IPS-15b (cell line): Measurements from ENCODE around the gene MICAL2.

Experiments
- H3K27me3 ChIP-seq: one replicate; pipeline ENCODE4 v1.6.1; 2013; ENCODE audit warnings: low read length; ENCODE audit not compliant: control insufficient read depth, insufficient read depth
- H3K36me3 ChIP-seq: one replicate; pipeline ENCODE4 v1.6.1; 2013; ENCODE audit warnings: low read length; ENCODE audit not compliant: control insufficient read depth, insufficient read depth
- H3K4me1 ChIP-seq: one replicate; pipeline ENCODE4 v1.6.1; 2013; ENCODE audit warnings: mild to moderate bottlenecking, low read length; ENCODE audit not compliant: control insufficient read depth, insufficient read depth
- H3K4me3 ChIP-seq: one replicate; pipeline ENCODE4 v1.5.1; 2013; ENCODE audit warnings: low read depth, low read length
- H3K9ac ChIP-seq: one replicate; pipeline ENCODE4 v1.6.1; 2013; ENCODE audit warnings: low read depth, mild to moderate bottlenecking, low read length
- H3K9me3 ChIP-seq: one replicate; pipeline ENCODE4 v1.6.1; 2013; ENCODE audit warnings: mild to moderate bottlenecking, low read length; ENCODE audit not compliant: control insufficient read depth, insufficient read depth

MICAL2 gene

DNA sequence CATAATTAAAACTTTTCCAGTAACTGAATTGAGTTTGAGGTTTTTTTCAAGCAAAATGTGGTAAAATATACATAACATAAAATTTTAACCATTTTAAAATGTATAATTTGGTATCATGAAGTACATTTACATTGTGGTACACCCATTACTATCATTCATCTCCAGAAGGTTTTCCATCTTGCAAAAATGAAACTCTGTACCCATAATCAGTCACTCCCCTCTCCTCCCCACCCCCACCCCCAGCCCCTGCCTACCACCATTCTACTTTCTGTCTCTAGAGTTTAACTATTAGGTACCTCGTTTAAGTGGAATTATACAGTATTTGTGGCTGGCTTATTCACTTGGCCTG, 63.7 kb downstream of the MICAL2 start:
- Histone ChIP-seq H3K4me3 (no peak overlapping the region), H3K4me1 (peaks cover 2% of the 10 kb centered on the region), H3K27me3 (no peaks in the 10 kb centered on the region), H3K9me3 (no peaks in the 10 kb centered on the region), H3K9ac (no peak overlapping the region), H3K36me3 (no peaks in the 10 kb centered on the region)

DNA sequence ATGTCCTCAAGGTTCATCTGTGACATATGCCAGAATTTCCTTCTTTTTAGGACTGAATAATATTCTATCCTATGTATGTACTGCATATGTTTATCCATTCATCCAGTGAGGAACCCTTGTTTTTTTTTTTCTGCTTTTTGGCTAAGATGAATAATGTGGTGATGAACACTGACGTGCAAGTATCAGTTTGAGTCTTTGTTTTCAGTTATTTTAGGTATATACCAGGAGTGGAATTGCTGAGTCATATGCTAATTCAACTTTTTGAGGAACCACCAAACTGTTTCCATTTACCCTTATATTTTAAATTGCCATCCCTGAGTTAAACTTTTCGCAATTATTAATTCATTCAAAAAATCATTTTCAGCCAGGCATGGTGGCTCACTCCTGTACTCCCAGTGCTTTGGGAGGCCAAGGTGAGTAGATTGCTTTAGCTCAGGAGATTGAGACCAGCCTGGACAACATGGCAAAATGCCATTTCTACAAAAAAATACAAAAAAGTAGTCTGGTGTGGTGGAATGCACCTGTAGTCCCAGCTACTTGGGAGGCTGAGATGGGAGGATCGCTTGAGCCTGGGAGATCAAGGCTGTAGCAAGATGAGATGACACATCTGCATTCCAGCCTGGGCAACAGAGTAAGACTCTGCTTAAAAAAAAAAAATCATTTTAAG, 64.2 kb downstream of the MICAL2 start:
- H3K4me1 ChIP-seq = peaks cover 2% of the 10 kb centered on the region
- H3K27me3 ChIP-seq = no peaks in the 10 kb centered on the region
- H3K9me3 ChIP-seq = no peaks in the 10 kb centered on the region
- no peak overlapping the region for H3K4me3 ChIP-seq
- no peak overlapping the region for H3K9ac ChIP-seq
- no peaks in the 10 kb centered on the region for H3K36me3 ChIP-seq

DNA sequence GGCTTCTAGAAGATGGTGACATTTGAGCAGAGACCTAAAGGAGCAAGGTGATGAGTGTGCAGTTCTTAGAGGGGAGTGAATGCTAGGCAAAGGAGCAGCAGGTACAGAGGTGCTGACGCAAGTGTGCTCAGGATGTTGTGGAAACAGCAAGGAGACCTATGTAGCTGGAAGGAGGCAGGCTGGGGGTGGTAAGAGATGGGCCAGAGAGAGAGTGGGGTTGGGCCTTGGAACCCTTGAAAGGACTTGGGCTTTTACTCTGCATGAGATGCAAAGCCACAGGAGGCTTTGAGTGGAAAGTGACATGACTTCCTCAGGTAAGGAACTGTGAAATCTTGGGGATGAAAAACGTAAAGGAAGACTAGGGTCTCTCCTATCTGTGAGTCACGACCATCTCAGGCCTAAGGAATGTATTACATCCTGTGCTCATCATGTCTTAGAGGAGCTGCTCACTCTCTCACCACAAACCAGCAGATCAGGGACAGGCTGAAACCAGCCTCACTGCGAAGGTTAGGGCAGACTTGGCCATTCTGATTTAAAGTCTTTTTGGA, 65.4 kb downstream of the MICAL2 start:
- Histone ChIP-seq H3K36me3 (no peaks in the 10 kb centered on the region), H3K4me3 (no peak overlapping the region), H3K27me3 (no peaks in the 10 kb centered on the region), H3K4me1 (peaks cover 2% of the 10 kb centered on the region), H3K9ac (no peak overlapping the region), H3K9me3 (no peaks in the 10 kb centered on the region)

DNA sequence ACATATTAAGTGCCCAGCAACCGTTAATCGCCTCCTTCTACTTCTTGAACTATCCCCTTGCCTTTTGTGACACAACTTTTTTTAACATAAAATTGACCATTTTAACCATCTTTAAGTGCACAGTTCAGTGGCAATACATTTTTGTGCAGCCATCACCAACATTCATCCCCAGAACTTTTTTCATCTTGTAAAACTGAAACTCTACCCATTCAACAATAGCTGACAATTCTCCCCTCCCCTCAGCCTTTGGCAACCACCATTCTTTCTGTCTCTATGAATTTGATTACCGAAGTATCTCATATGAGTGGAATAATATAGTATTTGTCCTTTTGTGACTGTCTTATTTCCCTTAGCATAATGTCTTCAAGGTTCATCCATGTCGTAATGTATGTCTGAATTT, 66.0 kb downstream of the MICAL2 start:
- H3K4me3 ChIP-seq = no peak overlapping the region
- no peaks in the 10 kb centered on the region for H3K36me3 ChIP-seq
- no peaks in the 10 kb centered on the region for H3K9me3 ChIP-seq
- H3K27me3 ChIP-seq = no peaks in the 10 kb centered on the region
- peaks cover 2% of the 10 kb centered on the region for H3K4me1 ChIP-seq
- no peak overlapping the region for H3K9ac ChIP-seq

DNA sequence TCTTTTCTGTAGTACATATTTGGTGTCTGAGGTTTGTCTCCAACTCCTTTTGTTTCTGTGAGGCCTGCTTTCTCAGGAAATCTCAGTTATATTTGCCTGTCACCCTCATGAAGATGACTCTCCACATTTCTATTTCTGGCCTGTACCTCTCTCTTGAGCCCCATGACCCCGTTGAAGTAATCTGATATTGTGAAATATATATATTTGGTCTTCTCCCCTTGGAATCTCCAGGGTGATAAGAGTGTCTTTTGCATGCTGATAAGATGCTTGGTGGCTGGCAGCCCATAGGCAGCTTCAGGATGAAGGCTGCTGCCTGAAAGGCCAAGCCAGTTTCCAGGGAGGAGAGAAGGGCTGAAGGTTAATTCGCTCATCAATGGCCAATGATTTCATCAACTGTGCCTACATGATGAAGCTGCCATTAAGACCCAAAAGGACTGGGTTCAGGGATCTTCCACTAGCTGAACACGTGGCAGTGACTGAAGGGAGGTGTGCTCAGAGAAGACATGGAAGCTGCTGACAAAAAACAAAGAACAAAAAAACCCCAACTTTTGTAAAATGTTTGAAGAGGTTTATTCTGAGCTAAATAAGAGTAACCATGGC, 67.4 kb downstream of the MICAL2 start:
- Histone ChIP-seq H3K36me3 (no peaks in the 10 kb centered on the region), H3K4me1 (peaks cover 2% of the 10 kb centered on the region), H3K9me3 (no peaks in the 10 kb centered on the region), H3K9ac (no peak overlapping the region), H3K4me3 (no peak overlapping the region), H3K27me3 (no peaks in the 10 kb centered on the region)

DNA sequence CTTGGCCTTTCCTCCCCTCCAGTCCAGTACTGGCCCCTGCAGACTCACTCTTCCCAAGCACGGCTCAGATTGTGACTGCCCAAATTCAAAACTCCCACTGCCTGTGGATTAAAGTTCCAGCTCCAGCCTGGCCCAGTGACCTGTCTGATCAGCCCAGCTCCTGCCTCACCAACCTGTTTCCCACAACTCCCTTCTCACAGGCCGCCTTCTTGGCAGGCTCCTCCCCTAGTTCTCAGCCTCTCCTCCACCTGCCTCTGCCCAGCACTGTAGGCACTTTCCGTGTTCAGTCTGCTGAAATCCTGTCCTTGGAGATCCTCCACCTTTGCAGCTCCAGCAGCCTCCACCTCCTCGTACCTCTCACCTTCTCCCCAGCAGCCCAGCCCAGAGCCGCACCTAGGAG, 68.6 kb downstream of the MICAL2 start:
- H3K36me3 ChIP-seq = no peaks in the 10 kb centered on the region
- H3K9me3 ChIP-seq = no peaks in the 10 kb centered on the region
- no peaks in the 10 kb centered on the region for H3K4me1 ChIP-seq
- H3K27me3 ChIP-seq = no peaks in the 10 kb centered on the region
- no peak overlapping the region for H3K9ac ChIP-seq
- H3K4me3 ChIP-seq = no peak overlapping the region

DNA sequence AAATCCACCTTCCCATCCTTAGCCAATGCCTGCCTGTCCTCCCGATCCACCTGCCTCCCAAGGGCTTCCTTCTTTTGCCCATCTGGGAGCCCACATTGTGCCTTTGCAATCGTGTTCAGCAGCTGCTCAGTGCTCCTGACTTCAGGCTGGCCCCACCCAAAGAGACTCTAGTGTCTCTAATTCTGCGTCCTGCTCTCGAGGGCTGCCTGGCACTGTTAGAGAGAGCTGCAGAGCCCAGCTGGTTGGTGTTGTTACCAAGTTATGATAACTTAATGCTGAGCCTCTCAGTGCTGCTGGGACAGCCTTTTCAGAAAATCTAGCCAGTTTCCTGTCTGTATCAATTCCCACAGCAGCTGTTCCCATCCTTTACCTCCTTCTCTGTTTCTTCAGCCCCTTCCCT, 69.1 kb downstream of the MICAL2 start:
- Histone ChIP-seq H3K36me3 (no peaks in the 10 kb centered on the region), H3K4me1 (no peaks in the 10 kb centered on the region), H3K27me3 (no peaks in the 10 kb centered on the region), H3K4me3 (no peak overlapping the region), H3K9me3 (no peaks in the 10 kb centered on the region), H3K9ac (no peak overlapping the region)

DNA sequence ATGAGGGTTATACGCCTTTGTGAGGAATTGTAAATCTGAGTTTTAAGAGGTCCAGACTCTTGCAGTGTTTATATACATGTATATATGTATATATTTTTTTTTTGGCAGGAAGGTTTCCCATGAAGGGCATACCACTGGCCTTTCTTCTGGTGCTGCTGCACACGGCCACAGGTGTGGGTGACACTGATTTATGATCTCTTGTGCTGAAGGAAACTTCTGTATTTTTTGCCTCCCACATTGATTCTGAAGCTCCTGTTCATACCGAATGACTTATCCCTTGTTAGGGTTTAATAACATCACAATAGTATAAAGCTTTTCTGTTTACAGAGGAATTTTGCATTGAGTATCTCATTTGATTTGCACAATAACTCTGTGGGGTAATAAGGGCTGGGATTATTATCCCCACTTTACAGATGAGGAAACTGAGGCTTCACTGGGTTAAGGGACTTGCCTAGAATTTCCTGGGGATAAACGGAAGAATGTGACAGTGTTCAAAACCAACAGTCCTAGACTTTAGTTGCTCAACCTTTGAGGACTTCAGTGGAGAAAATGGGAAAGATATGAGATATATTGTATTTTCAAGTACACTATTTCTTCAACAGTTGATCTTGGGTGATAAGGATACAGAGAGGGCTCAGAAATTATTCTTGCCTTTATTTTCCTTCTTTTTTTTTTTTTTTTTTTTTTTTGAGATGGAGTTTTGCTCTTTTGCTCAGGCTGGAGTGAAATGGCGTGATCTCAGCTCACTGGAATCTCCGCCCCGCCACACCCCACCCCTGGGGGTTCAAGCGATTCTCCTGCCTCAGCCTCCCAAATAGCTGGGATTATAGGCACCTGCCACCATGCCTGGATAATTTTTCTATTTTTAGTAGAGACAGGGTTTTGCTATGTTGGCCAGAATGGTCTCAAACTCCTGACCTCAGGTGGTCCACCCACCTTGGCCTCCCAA, 70.1 kb downstream of the MICAL2 start:
- Histone ChIP-seq H3K4me3 (no peak overlapping the region), H3K9ac (no peak overlapping the region), H3K27me3 (no peaks in the 10 kb centered on the region), H3K4me1 (no peaks in the 10 kb centered on the region), H3K9me3 (no peaks in the 10 kb centered on the region), H3K36me3 (no peaks in the 10 kb centered on the region)

DNA sequence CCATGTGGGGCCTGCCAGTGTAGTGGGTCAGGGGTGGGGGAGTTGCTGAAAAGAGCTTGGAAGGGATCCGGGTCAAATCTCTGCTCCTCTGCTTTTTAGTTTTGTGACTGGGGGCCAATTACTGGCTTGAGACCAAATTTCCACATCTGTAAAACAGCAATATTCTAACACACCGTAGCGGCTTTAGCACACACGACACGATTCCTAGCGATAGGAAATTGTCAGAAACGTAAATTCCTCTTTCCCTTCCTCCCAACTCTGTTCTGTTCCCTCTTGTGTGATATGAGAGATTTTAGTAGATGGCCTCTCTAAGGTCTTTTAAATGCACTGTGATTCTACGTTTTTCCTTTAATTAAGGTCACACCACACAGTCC, 71.9 kb downstream of the MICAL2 start:
- no peaks in the 10 kb centered on the region for H3K9me3 ChIP-seq
- H3K4me3 ChIP-seq = no peak overlapping the region
- no peak overlapping the region for H3K9ac ChIP-seq
- no peaks in the 10 kb centered on the region for H3K36me3 ChIP-seq
- H3K27me3 ChIP-seq = no peaks in the 10 kb centered on the region
- H3K4me1 ChIP-seq = no peaks in the 10 kb centered on the region

DNA sequence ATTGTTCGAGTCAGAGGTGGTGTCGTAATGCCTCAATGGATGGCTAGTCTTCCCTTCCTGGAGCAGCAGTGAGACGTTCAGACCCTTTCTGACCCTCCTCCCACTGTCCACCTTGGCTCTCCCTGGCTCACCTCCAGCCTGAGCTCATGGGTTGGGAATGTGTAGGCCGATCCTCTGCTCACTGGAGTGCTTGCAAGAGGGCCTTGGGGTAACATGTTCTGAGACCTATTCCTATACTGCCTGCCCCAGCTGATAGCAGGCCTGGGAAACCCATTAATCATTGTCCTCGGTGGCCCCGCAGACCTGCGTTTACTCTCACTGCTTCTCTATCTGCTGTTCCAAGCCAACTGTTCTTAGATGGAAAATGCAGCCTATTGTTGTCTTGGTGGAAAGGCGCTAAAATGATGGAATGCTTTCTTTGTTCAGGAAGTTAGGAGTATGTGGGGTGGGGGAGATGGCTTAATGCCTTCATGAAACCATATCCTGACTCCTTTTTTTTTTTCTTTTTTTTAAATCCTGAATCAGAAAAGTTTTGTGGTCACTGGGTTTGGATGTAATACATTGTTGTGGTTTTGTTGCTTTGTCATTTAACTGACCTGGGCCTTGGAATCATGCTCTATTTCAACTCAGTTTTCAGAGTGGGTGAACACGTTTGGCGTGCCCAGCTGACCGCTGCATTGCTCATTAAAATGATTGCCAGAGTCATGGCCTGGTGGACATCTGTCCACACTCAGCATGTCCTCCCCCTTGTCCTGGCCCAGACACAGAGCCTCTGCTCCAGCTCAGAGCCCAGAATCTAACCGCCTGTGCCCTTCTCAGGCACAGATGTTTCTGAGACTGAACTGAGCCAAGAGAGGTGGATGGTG, 72.5 kb downstream of the MICAL2 start:
- H3K9me3 ChIP-seq = no peaks in the 10 kb centered on the region
- no peaks in the 10 kb centered on the region for H3K27me3 ChIP-seq
- no peak overlapping the region for H3K9ac ChIP-seq
- H3K36me3 ChIP-seq = no peaks in the 10 kb centered on the region
- no peaks in the 10 kb centered on the region for H3K4me1 ChIP-seq
- H3K4me3 ChIP-seq = no peak overlapping the region
